SH-SY5Y (cell line): ENCODE data around the gene UBXN4.

ENCODE experiments used
- GATA2 ChIP-seq: IDR thresholded peaks from 2 replicates; pipeline ENCODE4 v1.6.1; 2011; ENCODE audit warnings: mild to moderate bottlenecking, low read depth, low read length
- GATA3 ChIP-seq: IDR thresholded peaks from 2 replicates; pipeline ENCODE4 v1.6.1; 2011; ENCODE audit warnings: low read depth, mild to moderate bottlenecking, low read length, moderate library complexity

GRCh38 chr2:135791418-135792190 is 49.9 kb downstream of the UBXN4 start:
- TF ChIP-seq GATA2 (no peak), GATA3 (no peak)
